CD14-positive monocyte (primary cell): Measurements from ENCODE around the gene FBXL15. TPM values are rescaled to one million over a fixed set of nuclear protein-coding genes. Genes with fewer than 3 reads are reported as not detected.

Experiments
- DNase-seq, 3 donors: peaks; one replicate each; pipeline ENCODE4 v3.0.0-alpha.2; 2011 to 2022
- H2AFZ ChIP-seq: 2 replicates; pipeline ENCODE4 v1.6.0; 2012; ENCODE audit warnings: mild to moderate bottlenecking, low read depth, low read length, inconsistent platforms; ENCODE audit not compliant: insufficient read depth, poor library complexity, severe bottlenecking
- H3K27ac ChIP-seq, 2 donors: 1 replicate in 1 of 2; 2 replicates in 1 of 2; pipeline ENCODE4 v1.5.1; 2012 to 2013; ENCODE audit warnings: low read length in 2 of 2, control low read depth in 1 of 2, inconsistent platforms in 1 of 2, low read depth in 1 of 2, mild to moderate bottlenecking in 1 of 2
- H3K27me3 ChIP-seq, 2 donors: one replicate each; pipeline versions ENCODE4 v1.6.0 to v1.6.1; 2011 to 2013; ENCODE audit warnings: low read length in 2 of 2; ENCODE audit not compliant: control insufficient read depth in 2 of 2, insufficient read depth in 2 of 2
- H3K36me3 ChIP-seq, 2 donors: replicated peaks in 1 of 2; 1 replicate in 1 of 2; 2 replicates in 1 of 2; pipeline versions ENCODE4 v1.5.1 to v1.6.1; 2012 to 2013; ENCODE audit warnings: low read length in 2 of 2, control low read depth in 1 of 2, inconsistent platforms in 1 of 2, mild to moderate bottlenecking in 1 of 2; ENCODE audit not compliant: insufficient read depth in 2 of 2, control insufficient read depth in 1 of 2
- H3K4me1 ChIP-seq, 2 donors: 1 replicate in 1 of 2; 2 replicates in 1 of 2; pipeline versions ENCODE4 v1.5.1 to v1.6.1; 2012 to 2013; ENCODE audit warnings: low read length in 2 of 2, control low read depth in 1 of 2, inconsistent platforms in 1 of 2, mild to moderate bottlenecking in 1 of 2, moderate library complexity in 1 of 2; ENCODE audit not compliant: insufficient read depth in 2 of 2, control insufficient read depth in 1 of 2
- H3K4me2 ChIP-seq: replicated peaks from 2 replicates; pipeline ENCODE3; 2012; ENCODE audit warnings: low read length, moderate library complexity, mild to moderate bottlenecking; ENCODE audit not compliant: poor library complexity, severe bottlenecking; ENCODE audit errors: extremely low read depth
- H3K4me3 ChIP-seq, 3 experiments: fragments of 200-600 bp in 1 of 3; sonication (generic) in 1 of 3; replicated peaks in 1 of 3; 1 replicate in 2 of 3; 2 replicates in 1 of 3; pipeline ENCODE4 v1.5.1; 2011 to 2013; ENCODE audit warnings: low read length in 3 of 3, mild to moderate bottlenecking in 3 of 3, control low read depth in 2 of 3, low read depth in 2 of 3, inconsistent platforms in 1 of 3, moderate library complexity in 1 of 3
- H3K79me2 ChIP-seq: 2 replicates; pipeline ENCODE4 v1.6.0; 2012; ENCODE audit warnings: mild to moderate bottlenecking, control low read depth, inconsistent platforms, low read length, moderate library complexity; ENCODE audit not compliant: insufficient read depth
- H3K9ac ChIP-seq: 2 replicates; pipeline ENCODE4 v1.6.0; 2017; ENCODE audit warnings: low read length, mild to moderate bottlenecking; ENCODE audit not compliant: insufficient read depth, poor library complexity, severe bottlenecking
- H3K9me3 ChIP-seq, 2 donors: replicated peaks in 1 of 2; 1 replicate in 1 of 2; 2 replicates in 1 of 2; pipeline versions ENCODE4 v1.5.1 to v1.6.1; 2012 to 2013; ENCODE audit warnings: low read length in 2 of 2, control low read depth in 1 of 2; ENCODE audit not compliant: control insufficient read depth in 1 of 2, insufficient read depth in 1 of 2
- H4K20me1 ChIP-seq: 2 replicates; pipeline ENCODE4 v1.6.0; 2012; ENCODE audit warnings: mild to moderate bottlenecking, low read length, control low read depth, moderate library complexity; ENCODE audit not compliant: insufficient read depth
- H3K27ac Mint-ChIP-seq, 7 donors: one replicate each; pipeline ENCODE4 v1.8.0; 2020; ENCODE audit warnings: mild to moderate bottlenecking in 7 of 7, mixed read lengths in 7 of 7, moderate library complexity in 6 of 7, inconsistent platforms in 2 of 7
- H3K27me3 Mint-ChIP-seq, 3 donors: one replicate each; pipeline ENCODE4 v1.8.0; 2021 to 2022; ENCODE audit warnings: low read depth in 3 of 3, mild to moderate bottlenecking in 3 of 3, mixed read lengths in 3 of 3, moderate library complexity in 3 of 3, inconsistent platforms in 1 of 3
- H3K36me3 Mint-ChIP-seq, 2 donors: one replicate each; pipeline ENCODE4 v1.8.0; 2020; ENCODE audit warnings: mixed read lengths in 2 of 2, inconsistent platforms in 1 of 2, mild to moderate bottlenecking in 1 of 2
- H3K4me1 Mint-ChIP-seq: one replicate; pipeline ENCODE4 v1.8.0; 2020; ENCODE audit warnings: mild to moderate bottlenecking, mixed read lengths
- H3K4me3 Mint-ChIP-seq, 2 donors: one replicate each; pipeline ENCODE4 v1.8.0; 2020; ENCODE audit warnings: mild to moderate bottlenecking in 2 of 2, mixed read lengths in 2 of 2, moderate library complexity in 1 of 2
- H3K9me3 Mint-ChIP-seq, 7 donors: one replicate each; pipeline ENCODE4 v1.8.0; 2020 to 2022; ENCODE audit warnings: mixed read lengths in 7 of 7, mild to moderate bottlenecking in 6 of 7, moderate library complexity in 6 of 7, inconsistent platforms in 2 of 7
- WGBS: methylation state at CpG from one replicate; pipeline ENCODE4 v1.1.5; 2013; ENCODE audit warnings: missing lambda C conversion rate; ENCODE audit not compliant: insufficient coverage; 5-methylcytosine and 5-hydroxymethylcytosine counted together
- intact Hi-C, 2 donors: fragments of 100-400 bp; cut with micrococcal nuclease; formaldehyde crosslinking; loops; one replicate each; pipeline versions ENCODE4 v1.15.0 to v1.15.1; 2023
- polyA plus RNA-seq, 3 donors: library from polyadenylated mRNA; depleted of rRNA in 1 of 3; unstranded in 2 of 3; stranded (reverse) in 1 of 3; fragments of 300-500 nt in 2 of 3; fragments of >200 nt in 1 of 3; fragmentation: Illumina TruSeq in 2 of 3; gene quantifications; 1 replicate in 2 of 3; 2 replicates in 1 of 3; pipeline ENCODE4 v1.2.3, GENCODE V29; 2012 to 2021
- TF ChIP-seq, protein P1 (sequence below): fragments of 200-600 bp; IDR thresholded peaks from one replicate; pipeline ENCODE4 v1.8.0; 2022; ENCODE audit warnings: antibody characterized with exemption, mild to moderate bottlenecking

The FBXL15 gene
- polyA plus RNA-seq, 3 donors = 16.0 to 36.3 (median 25.5) TPM

GRCh38 chr10:102435529-102436233 lies 15.0 kb downstream of the FBXL15 start:
- Histone ChIP-seq H3K36me3 (no peaks in the 10 kb centered on the region), H3K4me3 (peak overlapping the region in 1 of 3 experiments; percentile 97), H3K4me1 (peaks cover 41% of the 10 kb centered on the region in 2 donors), H2AFZ (peak overlapping the region; percentile 75), H3K4me2 (peak overlapping the region; percentile 97), H4K20me1 (no peaks in the 10 kb centered on the region), H3K79me2 (peaks cover 12% of the 10 kb centered on the region), H3K27ac (peak overlapping the region in 1 of 2 donors; percentile 36), H3K9me3 (no peaks in the 10 kb centered on the region), H3K27me3 (no peaks in the 10 kb centered on the region), H3K9ac (no peak overlapping the region)
- no peak for DNase-seq
- intact Hi-C loops = loop anchor here in 1 of 2 donors (5.0 kb wide), 1 partner anchor 42 kb away; no protein-coding TSS in a partner anchor
- Mint-ChIP-seq H3K4me1 (peaks cover 45% of the 10 kb centered on the region), H3K9me3 (no peaks in the 10 kb centered on the region), H3K36me3 (peaks cover 0 to under 1% of the 10 kb centered on the region in 2 donors), H3K27ac (peak overlapping the region in 5 of 7 donors; percentile 5 to 89 (median 21)), H3K27me3 (peaks cover 0 to 2% (median 0%) of the 10 kb centered on the region in 3 donors), H3K4me3 (peak overlapping the region; percentile 59 to 69)
- TF ChIP-seq, protein P1, sequence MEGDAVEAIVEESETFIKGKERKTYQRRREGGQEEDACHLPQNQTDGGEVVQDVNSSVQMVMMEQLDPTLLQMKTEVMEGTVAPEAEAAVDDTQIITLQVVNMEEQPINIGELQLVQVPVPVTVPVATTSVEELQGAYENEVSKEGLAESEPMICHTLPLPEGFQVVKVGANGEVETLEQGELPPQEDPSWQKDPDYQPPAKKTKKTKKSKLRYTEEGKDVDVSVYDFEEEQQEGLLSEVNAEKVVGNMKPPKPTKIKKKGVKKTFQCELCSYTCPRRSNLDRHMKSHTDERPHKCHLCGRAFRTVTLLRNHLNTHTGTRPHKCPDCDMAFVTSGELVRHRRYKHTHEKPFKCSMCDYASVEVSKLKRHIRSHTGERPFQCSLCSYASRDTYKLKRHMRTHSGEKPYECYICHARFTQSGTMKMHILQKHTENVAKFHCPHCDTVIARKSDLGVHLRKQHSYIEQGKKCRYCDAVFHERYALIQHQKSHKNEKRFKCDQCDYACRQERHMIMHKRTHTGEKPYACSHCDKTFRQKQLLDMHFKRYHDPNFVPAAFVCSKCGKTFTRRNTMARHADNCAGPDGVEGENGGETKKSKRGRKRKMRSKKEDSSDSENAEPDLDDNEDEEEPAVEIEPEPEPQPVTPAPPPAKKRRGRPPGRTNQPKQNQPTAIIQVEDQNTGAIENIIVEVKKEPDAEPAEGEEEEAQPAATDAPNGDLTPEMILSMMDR = no peak
- 5% methylated on average over 4 of the region's 14 CpGs for WGBS

GRCh38 chr10:102436312-102436711 lies 15.7 kb downstream of the FBXL15 start:
- no peak overlapping the region for H2AFZ ChIP-seq
- DNase-seq = no peak
- TF ChIP-seq, protein P1 = no peak
- no peak overlapping the region for H3K4me2 ChIP-seq
- H3K27me3 ChIP-seq = no peaks in the 10 kb centered on the region
- 55% methylated on average over 6 of the region's 6 CpGs for WGBS
- Mint-ChIP-seq H3K27me3 (peaks cover 0 to 2% (median 2%) of the 10 kb centered on the region in 3 donors), H3K4me1 (peaks cover 45% of the 10 kb centered on the region), H3K36me3 (no peaks in the 10 kb centered on the region), H3K27ac (no peak overlapping the region), H3K9me3 (no peaks in the 10 kb centered on the region), H3K4me3 (no peak overlapping the region)
- intact Hi-C loops = loop anchor here in 1 of 2 donors (5.0 kb wide), 1 partner anchor 41 kb away; no protein-coding TSS in a partner anchor
- H3K9me3 ChIP-seq = no peaks in the 10 kb centered on the region
- peaks cover 12% of the 10 kb centered on the region for H3K79me2 ChIP-seq
- no peak overlapping the region for H3K27ac ChIP-seq
- no peak overlapping the region for H3K4me3 ChIP-seq
- H3K9ac ChIP-seq = no peak overlapping the region
- peaks cover 39 to 41% of the 10 kb centered on the region in 2 donors for H3K4me1 ChIP-seq
- H3K36me3 ChIP-seq = no peaks in the 10 kb centered on the region
- no peaks in the 10 kb centered on the region for H4K20me1 ChIP-seq
